ENCODE measurements around the gene TTC28.

TTC28 gene

DNA sequence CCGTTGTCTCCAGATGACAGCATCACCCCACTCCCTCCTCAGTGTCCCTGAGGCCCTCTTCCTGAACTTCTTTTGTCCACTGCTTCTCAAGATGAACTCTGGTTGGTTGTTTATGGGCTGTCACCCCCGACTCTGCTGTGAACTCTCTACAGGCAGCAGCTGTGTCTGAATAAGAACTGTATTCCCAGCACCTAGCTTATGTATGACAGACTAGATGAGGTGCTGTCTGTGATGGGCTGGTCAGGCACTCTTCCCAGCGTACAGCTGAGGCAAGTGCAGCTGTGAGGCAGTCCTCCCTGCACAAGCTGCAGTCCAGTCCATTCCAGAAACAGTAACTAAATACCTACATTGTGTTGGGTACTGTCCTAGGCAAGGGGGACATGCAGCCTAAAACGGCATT, 649.2 kb downstream of the TTC28 start:
- DNase-seq: no peak

GRCh38 chr22:28029956-28030355, 649.7 kb downstream of the TTC28 start:
- DNase-seq: no peak

- no peak for DNase-seq
These were observed 650.3 kb downstream of the TTC28 start for GRCh38 chr22:28029201-28029948.

DNA sequence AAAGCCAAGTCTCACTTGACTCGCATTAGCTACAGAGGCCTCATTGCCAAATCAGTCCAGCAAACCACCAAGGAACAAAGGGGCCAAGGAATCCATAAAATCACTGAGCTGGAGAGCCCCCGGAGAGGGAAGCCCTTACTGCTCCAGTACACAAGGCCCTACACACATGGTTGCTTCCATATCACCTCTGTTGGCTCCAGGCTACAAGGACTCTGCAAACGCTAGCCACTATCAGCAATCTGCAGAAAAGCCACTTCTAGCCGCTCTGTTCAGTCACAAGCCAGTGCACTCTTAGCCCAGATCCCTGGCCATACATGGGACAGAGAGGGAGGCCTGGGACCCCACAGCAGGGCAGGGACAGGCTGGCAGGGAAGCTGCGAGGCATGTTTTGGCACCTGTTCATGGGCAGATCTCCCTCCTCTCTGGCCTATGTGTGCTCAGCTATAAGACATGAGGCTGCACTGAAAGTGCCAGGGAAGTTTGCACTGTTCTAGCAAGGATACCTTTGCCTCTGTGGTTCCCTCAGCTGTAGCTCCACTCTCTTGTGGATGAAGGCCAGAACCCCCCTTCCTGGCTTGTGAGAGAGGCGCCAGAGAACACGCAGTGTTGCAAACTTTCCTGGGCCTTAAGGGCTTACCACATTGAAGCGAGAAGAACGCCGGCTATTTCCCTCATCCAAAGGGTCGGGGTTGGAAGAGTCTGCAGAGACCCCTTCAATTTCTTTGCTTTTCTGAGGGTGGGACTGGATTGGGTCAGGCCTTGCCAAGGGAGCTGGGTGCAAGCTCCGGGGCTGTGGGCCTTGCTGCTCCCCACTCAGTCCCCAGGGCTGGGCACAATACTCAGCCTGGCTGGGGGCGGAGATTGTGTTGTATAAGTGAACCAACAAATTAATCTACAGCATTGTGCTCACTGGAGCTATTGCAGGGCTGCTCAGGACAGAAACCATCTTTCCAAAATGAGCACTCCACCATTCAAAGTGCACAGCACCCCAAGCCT, 651.9 kb downstream of the TTC28 start:
- no peak for DNase-seq

DNA sequence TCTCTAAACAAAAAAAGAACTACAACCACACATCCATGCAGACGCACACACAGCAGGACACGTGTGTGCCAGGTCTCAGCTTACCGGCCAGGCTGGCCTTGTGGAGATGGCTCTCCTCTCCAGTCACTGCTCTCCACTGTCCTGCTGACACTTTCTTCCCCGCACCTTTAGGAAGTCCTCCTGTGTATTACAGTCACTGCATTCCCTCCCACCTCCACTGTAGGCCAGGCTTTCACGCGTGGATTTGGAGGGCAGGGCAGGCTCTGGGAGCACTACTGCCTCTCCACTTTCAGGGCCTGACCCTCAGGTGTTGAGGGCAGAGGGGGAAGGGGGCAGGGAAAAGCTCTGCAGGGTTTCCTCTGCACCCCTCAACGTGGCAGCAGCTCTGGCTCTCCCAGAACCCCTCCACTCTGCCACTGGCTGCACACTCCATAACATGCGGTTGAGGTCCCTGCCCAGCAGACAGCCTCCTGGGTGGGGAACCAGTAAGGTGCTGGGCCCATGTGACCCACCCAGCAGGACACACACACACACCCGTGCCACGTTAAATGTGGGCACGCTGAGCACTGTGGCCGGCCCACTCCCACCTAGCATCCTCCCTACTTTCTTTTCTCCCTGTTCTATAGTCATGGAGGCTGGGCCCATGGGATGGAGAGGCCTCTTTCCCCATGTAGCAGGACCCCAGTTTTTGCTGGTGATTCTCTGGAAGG, 653.6 kb downstream of the TTC28 start:
- DNase-seq: no peak

DNA sequence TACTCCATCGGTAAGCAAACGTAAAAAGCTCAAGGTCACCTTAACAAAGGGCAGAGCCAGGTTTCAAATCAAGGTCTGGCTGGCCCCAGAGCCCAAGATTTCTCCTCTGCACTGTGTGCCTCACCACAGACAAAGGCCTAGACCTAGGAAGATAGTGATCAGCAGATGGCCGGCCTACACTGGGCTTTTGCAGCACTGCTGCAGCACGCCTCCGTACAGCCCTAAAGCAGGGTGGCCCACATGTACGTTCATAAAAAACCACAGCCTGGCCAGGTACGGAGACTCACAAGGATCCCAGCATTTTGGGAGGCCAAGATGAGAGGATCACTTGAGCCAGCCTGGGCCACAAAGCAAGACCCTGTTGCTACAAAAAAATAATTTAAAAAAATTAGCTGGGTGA, 654.3 kb downstream of the TTC28 start:
- DNase-seq: no peak

GRCh38 chr22:28024422-28024888, 655.2 kb downstream of the TTC28 start:
- DNase-seq: no peak

- no peak for DNase-seq
These were observed 655.9 kb downstream of the TTC28 start for GRCh38 chr22:28023774-28024173.

GRCh38 chr22:28023036-28023435, 656.6 kb downstream of the TTC28 start:
- DNase-seq: no peak

DNA sequence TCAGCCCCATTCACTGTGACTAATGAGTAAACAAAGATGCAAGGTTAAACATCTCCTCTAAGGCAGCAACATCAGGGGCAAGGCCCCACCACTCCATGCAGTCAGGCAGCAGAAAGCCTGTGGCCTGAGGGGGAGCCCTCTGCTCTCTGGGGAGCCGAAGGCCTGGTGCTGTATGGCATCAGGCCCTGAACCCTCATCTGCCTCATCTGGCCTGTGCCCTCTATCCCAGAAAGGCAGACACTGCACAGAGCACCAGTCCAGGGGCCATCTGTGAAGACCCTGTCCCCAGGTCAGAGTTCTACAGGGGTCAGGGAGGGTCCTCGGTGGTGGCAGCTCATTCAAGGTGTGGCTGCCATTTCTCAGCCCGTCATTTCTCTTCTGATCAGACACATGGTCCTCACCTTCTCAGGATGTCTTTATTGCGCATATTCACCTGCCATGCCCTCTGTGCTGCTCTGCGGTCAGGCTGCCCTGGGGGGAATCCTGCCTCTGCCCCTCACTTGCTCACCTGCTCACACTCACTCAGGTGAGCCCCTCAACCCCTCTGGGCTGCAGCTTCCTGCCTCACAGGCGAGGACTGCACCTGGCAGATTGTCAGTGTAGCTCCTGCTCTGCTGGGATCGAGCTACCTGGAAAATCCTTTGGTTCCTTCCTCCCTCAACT, 657.5 kb downstream of the TTC28 start:
- DNase-seq: no peak

DNA sequence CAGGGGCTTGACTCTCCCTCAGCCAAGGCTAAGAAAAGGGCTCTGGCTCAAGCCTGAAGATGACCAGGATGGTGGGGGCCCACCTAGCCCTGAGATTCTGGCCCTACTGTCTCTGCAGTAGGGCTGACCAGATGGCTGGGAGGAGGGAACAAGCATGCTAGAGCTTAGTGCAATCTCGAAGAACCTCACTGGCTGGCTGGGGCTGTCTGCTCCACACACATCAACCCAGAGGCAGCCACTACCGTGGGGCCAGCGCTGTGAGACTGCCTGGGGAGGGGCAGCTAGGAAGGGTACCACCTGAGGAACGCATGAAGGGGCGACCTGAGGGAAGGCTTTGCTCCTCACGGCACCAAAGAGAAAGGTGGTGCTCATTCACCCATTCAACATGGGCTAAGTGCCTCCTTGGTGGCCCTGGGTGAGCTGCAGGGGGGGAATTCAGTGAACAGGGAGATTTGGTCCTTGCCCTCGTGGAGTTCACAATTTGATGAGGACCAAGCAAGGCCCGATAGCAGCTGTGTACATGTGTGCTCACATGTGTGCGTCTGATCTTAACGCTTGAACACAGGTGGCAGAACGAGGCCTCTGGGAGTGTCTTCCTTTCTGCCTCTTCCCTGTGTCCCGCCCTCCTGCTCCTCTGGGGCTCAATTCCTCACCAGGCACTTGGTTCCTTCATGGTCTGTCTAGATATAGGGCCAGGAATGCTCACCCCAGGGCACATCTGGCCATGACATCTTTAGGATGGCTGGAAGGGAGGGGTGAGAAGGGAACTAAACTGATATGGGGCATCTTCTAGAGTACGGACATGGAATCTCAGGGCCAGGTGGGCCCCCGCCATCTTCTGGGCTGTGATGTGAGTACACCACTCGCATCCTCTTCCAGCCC, 658.3 kb downstream of the TTC28 start:
- no peak for DNase-seq

- peak; percentile 66 for DNase-seq
These were observed 659.5 kb downstream of the TTC28 start for GRCh38 chr22:28019881-28020861.

DNA sequence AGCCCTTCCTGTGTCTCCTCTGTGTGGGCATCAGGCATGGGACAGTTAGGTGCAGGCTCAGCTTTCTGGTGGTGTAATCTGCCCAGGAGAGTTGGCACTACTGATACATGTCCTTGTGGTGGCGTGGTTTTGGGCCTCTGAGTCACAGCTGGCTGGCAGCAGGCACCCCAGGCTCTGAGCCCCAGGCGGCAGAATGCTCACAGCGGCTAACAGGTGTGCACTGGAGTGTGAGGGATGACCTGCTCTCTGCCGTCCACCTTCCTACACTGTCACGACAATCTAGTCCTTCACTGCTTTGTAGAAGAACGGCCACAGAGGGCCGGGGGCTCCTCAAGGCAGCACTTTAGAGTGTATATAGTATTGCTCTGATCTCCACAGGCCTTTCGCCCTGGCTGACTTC, 660.3 kb downstream of the TTC28 start:
- no peak for DNase-seq

DNA sequence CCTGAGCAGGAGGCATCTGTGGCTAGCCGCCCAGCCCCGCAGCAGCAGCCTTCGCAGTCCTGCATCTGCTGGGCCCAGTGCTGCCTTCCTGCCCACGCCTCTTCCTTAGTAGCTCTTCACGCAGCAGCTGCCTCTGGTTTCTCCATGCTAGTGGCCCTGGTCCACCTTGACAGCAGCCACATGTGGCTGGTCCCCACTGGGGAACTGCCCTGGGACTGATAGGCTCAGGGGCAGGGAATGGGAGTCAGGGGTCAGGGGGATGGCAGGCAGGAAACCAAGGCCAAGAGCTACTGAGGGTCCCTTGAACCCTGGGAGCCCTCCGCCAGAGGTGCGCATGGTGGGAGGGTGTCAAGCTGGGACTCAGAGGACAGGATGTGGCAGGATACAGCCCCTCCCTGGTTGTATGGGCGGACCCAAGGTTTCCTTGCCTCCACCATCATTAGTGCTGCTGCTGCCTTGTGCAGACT, 661.1 kb downstream of the TTC28 start:
- no peak for DNase-seq

DNA sequence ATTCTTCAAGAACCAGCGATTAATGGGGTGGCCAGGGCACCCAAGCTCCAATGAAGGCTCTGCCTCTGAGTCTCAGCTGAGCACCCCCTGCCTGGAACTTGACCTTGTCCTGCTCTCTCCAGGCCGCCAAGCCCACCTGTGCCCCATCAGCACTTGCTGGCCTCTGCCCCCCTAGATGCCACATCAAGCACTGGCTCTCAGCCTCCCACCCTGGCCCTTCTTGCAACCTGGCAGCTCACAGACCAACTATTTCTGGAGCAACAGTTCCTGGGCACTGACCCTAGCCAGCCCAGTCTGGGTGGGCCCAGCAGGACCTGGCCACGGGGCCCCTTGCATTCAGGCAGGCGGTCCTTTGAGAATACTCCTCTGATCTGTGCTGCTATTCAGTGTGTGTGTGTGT, 661.8 kb downstream of the TTC28 start:
- no peak for DNase-seq

- DNase-seq: no peak
These were observed 662.2 kb downstream of the TTC28 start for GRCh38 chr22:28017558-28017820.

- no peak for DNase-seq
These were observed 662.7 kb downstream of the TTC28 start for GRCh38 chr22:28016781-28017557.

DNA sequence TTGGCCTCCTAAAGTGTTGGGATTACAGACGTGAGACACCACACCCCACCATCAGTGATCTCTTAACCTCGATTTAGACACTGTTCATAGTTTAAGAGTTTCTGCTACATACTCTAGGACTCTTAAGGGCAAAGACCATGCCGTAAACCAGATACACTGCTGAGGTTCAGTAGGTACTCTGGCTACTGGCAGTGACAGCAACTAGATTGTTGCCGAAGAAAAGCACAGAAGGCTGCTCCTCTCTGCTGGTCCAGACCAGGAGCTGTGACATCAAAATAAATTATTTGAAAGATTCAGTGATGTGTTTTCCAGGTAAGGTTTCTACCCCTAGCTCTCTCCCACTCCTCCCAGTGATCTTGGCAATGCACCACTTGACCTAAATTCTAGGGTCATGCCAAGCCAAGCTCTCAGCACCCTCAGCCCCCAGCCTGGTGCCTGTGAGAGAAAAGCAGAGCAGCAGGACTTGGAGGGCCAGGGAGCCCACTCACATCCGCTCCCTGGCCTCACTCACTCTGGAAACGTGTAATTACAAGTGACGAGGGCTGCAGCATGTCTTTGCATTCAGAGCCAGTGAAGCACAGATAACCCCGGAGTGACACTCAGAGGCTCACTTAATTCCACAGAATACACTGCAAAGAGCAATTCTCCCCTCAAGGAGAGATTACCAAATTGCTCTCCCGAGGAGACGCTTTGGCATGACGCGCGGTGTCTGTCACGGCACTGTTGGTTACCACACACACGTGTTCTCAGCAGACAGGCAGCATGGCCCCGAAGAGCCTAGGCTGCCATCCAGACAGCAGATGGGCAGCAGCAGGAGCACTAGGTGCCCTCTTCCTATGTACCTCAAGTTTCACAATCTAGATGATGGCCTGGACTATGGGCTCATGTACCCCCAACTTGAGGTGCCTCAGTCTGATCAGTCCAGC, 663.7 kb downstream of the TTC28 start:
- no peak for DNase-seq

- DNase-seq: no peak
These were observed 664.6 kb downstream of the TTC28 start for GRCh38 chr22:28015046-28015425.
